ENCODE results near the gene BCAS1.

BCAS1 gene

DNA sequence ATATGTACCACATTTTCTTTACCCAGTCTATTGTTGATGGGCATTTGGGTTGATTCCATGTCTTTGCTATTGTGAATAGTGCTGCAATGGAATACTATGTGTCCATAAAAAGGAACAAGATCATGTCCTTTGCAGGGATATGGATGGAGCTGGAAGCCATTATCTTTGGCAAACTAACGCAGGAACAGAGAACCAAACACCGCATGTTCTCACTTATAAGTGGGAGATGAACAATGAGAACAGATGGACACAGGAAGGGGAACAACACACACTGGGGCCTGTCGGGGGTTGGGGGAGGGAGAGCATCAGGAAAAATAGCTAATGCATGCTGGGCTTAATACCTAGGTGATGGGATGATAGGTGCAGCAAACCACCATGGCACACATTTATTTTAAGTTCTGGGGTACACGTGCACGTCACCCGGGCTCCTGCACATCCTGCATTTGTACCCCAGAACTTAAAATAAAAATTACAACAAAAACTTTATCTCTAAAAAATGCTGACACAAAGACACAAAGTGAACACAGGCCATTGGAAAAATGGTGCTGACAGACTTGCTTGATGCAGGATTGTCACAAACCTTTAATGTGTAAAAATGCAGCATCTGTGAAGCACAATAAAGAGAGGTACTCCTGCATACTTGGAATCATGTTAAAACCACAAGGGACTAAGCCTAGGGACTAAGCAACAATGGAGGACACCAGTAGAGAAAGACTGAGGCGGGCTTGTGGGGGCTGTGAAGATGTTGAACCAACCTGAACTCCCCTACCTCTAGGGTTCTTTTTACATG lies 48.8 kb downstream of the BCAS1 start:
- TF ChIP-seq, protein P1, sequence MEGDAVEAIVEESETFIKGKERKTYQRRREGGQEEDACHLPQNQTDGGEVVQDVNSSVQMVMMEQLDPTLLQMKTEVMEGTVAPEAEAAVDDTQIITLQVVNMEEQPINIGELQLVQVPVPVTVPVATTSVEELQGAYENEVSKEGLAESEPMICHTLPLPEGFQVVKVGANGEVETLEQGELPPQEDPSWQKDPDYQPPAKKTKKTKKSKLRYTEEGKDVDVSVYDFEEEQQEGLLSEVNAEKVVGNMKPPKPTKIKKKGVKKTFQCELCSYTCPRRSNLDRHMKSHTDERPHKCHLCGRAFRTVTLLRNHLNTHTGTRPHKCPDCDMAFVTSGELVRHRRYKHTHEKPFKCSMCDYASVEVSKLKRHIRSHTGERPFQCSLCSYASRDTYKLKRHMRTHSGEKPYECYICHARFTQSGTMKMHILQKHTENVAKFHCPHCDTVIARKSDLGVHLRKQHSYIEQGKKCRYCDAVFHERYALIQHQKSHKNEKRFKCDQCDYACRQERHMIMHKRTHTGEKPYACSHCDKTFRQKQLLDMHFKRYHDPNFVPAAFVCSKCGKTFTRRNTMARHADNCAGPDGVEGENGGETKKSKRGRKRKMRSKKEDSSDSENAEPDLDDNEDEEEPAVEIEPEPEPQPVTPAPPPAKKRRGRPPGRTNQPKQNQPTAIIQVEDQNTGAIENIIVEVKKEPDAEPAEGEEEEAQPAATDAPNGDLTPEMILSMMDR (conservative IDR thresholded peaks at IDR 0.05; ENCODE audit: low read depth, low read length): no peak
- no peak overlapping the region for H3K4me3 ChIP-seq (ENCODE audit: low read depth, low read length)
- no peak for DNase-seq (ENCODE audit: low read depth)

DNA sequence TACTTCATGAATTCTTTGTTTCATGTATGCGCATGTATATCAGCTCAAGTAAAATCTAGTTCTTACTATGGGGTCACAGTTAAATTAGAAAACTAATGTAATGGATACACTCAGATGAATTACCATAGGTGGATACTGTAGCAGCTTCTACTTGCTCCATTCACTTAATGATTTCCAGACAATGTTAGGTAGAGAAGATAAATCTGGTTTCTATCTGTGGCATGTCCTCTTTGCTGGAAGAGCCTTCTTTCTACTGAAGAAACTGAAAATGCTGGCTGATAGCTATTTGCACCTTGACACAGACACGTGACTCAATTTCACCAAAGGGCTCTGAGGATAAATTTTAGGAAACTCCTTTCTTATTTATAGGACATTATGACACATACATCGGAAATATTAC lies 49.5 kb downstream of the BCAS1 start:
- H3K4me3 ChIP-seq (ENCODE audit: low read depth, low read length): no peak overlapping the region
- no peak for DNase-seq (ENCODE audit: low read depth)
- TF ChIP-seq, protein P1 (conservative IDR thresholded peaks at IDR 0.05; ENCODE audit: low read depth, low read length): no peak

DNA sequence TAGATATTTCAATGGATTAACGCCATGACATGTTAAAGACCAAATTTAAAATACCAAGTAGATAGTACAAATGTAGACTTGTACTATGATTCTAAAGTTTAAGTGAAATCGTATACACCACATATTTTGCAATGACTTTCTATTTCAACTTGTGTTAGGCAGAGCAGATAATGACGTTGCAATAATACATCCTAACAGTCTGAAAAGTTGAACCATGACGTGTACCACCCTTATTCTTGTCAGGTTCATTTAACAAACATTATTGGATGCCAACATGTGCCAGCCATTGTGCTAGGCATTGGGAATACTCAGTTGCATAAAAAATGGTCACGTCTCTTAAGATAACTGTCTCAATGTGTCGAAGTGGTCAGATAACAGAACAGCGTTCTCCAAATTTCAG lies 50.0 kb downstream of the BCAS1 start:
- no peak overlapping the region for H3K4me3 ChIP-seq (ENCODE audit: low read depth, low read length)
- DNase-seq (ENCODE audit: low read depth): no peak
- TF ChIP-seq, protein P1 (conservative IDR thresholded peaks at IDR 0.05; ENCODE audit: low read depth, low read length): no peak

DNA sequence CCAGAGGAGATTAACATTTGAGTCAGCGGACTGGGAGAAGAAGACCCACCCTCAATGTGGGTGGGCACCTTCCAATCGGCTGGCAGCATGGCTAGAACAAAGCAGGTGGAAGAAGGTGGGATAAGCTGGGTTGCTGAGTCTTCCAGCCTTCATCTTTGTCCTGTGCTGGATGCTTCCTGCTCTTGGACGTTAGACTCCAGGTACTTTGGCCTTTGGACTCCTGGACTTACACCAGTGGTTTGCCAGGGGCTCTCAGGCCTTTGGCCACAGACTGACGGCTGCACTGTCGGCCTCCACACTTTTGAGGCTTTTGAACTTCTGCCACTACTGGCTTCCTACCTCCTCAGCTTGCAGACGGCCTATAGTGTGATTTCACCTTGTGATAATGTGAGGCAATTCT lies 50.8 kb downstream of the BCAS1 start:
- TF ChIP-seq, protein P1 (conservative IDR thresholded peaks at IDR 0.05; ENCODE audit: low read depth, low read length): no peak
- H3K4me3 ChIP-seq (ENCODE audit: low read depth, low read length): no peak overlapping the region

DNA sequence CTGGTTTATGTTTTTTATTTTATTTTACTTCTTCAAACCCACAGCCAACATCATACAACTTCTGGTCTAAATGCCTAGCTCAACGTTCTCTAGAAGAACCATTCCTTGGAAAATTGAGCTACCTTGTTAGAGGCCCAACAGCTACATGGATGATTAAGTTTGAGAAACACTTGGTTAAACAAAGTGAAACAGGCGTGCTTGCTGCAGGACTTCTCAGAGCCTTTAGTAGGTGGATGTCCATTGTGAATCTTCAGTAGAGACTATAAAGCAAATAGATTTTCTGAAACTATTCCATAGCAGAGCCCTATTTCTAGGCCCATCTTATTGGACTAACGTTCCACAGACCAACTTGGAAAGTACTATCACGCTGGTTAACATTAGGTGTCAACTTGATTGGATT lies 51.3 kb downstream of the BCAS1 start:
- DNase-seq (ENCODE audit: low read depth): no peak
- H3K4me3 ChIP-seq (ENCODE audit: low read depth, low read length): no peak overlapping the region
- TF ChIP-seq, protein P1 (conservative IDR thresholded peaks at IDR 0.05; ENCODE audit: low read depth, low read length): no peak

More for the DNA sequence above, 50.8 kb downstream of the BCAS1 start:
- DNase-seq (ENCODE audit: low read depth): no peak

DNA sequence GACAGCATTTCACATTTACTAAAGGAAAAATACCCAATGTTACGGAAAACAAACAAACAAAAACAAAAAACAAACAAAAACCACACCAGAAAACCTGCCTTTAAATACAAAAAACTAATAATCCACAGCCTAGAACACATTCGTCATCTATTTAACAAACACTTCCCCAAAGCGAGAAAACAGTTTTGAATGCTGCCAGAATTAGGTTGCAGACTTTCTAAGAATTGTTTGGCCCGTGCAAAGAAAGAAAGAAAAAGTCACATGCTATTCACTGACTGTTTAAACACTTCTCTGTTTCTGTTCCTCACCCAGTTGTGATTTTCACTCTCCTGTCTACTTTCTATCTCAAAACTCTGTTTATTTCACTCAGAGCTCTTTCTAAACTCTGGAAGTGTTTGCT lies 52.5 kb downstream of the BCAS1 start:
- no peak overlapping the region for H3K4me3 ChIP-seq (ENCODE audit: low read depth, low read length)
- no peak for DNase-seq (ENCODE audit: low read depth)
- TF ChIP-seq, protein P1 (conservative IDR thresholded peaks at IDR 0.05; ENCODE audit: low read depth, low read length): no peak

DNA sequence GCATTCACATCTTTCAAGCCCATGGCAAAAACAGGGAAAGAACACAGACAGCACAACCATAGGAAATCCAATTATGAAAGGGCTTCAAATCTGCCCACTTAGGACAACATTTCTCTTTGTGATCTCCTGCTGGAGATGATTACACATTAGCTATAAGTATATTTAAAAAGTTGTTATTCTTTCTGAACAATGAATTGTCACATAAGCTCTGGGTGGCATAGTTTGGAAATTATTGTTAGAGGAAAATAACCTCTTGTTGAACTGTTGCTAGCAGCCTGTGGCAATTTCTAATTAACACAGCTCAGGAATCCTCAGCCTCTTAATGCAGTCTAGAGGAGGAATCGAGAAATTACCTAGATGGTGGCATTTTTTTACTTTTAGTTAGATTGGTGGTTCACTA lies 54.9 kb downstream of the BCAS1 start:
- TF ChIP-seq, protein P1 (conservative IDR thresholded peaks at IDR 0.05; ENCODE audit: low read depth, low read length): no peak
- no peak for DNase-seq (ENCODE audit: low read depth)
- H3K4me3 ChIP-seq (ENCODE audit: low read depth, low read length): no peak overlapping the region
